GM13976 (cell line): Measurements from ENCODE around the gene RPLP2.

Source experiments
- DNase-seq: peaks from one replicate; pipeline ENCODE4 v3.0.0; 2012; ENCODE audit warnings: low spot score
- in situ Hi-C: fragments of 300-500 bp; cut with MboI; formaldehyde crosslinking; loops from one replicate; pipeline ENCODE4 v1.12.0; 2022; ENCODE audit warnings: low sequenced_read_pairs, mixed read lengths, inconsistent platforms; ENCODE audit not compliant: unreplicated experiment
- TF ChIP-seq, protein P1 (sequence below): IDR thresholded peaks from 2 replicates; pipeline ENCODE4 v1.5.1; 2012; ENCODE audit warnings: borderline replicate concordance, mild to moderate bottlenecking; ENCODE audit not compliant: insufficient read depth; ENCODE audit errors: extremely low read depth, missing control alignments, control extremely low read depth

RPLP2 gene

GRCh38 chr11:832529-833113 is 22.9 kb downstream of the RPLP2 start, which contains the start of gene CD151:
Gene CD151 (plus strand): TSS chr11:832952. CDS start chr11:836070, 3,118 bp downstream.
- DNase-seq = peak; percentile 86
- in situ Hi-C loops = no loop called here
- TF ChIP-seq, protein P1, sequence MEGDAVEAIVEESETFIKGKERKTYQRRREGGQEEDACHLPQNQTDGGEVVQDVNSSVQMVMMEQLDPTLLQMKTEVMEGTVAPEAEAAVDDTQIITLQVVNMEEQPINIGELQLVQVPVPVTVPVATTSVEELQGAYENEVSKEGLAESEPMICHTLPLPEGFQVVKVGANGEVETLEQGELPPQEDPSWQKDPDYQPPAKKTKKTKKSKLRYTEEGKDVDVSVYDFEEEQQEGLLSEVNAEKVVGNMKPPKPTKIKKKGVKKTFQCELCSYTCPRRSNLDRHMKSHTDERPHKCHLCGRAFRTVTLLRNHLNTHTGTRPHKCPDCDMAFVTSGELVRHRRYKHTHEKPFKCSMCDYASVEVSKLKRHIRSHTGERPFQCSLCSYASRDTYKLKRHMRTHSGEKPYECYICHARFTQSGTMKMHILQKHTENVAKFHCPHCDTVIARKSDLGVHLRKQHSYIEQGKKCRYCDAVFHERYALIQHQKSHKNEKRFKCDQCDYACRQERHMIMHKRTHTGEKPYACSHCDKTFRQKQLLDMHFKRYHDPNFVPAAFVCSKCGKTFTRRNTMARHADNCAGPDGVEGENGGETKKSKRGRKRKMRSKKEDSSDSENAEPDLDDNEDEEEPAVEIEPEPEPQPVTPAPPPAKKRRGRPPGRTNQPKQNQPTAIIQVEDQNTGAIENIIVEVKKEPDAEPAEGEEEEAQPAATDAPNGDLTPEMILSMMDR = no peak

DNA sequence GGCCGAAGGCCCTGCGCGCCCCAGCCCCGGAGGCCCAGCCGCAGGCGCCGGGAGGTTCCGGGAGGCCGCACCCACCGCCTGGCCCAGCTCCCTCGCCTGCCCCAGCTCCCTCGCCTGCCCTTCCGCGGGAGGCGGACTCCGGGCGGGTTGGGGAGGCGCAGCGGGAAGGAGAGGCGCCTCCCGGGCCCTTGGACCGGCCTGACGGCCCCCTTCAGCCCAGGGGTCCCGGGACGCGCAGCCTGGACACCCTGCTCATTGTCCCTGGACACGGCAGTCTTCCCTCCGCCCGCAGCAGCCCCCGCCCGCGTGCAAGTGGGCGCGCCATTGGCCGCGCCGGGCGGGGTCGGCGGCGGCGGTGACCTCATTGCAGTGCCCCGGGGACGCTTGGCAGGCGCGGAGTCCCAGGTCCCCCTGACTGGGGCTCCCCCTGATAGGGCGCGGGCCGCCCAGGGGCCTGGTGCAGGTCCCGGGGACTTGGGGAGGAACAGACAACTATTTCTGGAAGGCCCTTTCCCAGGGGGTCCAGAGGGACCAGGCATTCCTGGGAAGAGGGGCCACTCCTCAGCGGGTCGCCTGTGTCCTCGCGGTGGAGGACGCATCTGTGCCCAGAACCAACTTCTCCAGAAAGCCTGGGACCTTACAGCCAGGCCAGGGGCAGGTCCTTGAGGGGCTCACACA is 23.5 kb downstream of the RPLP2 start:
- in situ Hi-C loops = no loop called here
- peak; percentile 76 for DNase-seq
- TF ChIP-seq, protein P1 = no peak

DNA sequence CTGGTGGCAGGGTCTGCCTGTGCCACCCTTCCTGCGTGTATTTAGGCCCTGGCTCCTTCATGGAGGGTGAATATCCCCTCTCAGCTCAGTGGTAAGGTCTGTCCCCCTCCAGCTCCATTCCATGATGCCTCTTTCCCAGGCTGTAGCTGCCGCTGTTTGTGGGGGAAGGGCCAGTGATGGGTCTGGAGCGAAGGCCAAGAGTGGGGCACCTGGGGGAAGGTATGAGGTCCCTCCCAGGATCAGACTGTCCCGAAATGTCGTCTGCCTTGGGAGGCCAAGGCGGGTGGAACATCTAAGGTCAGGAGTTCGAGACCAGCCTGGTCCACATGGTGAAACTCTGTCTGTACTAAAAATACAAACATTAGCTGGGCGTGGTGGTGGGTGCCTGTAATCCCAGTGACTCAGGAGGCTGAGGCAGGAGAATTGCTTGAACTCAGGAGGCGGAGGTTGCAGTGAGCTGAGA is 24.1 kb downstream of the RPLP2 start:
- TF ChIP-seq, protein P1 = no peak
- DNase-seq = no peak
- in situ Hi-C loops = no loop called here

- TF ChIP-seq, protein P1 = no peak
- no peak for DNase-seq
- in situ Hi-C loops = no loop called here
These were observed 24.9 kb downstream of the RPLP2 start for GRCh38 chr11:834371-835316.

- TF ChIP-seq, protein P1 = no peak
- in situ Hi-C loops = no loop called here
- no peak for DNase-seq
These were observed 26.5 kb downstream of the RPLP2 start for GRCh38 chr11:836274-836673.

- DNase-seq = no peak
- in situ Hi-C loops = no loop called here
- TF ChIP-seq, protein P1 = no peak
These were observed 26.9 kb downstream of the RPLP2 start for GRCh38 chr11:836700-837099.
